ENCODE measurements around the gene C3orf62. TPM values are rescaled to one million over a fixed set of nuclear protein-coding genes. Genes with fewer than 3 reads are reported as not detected.

Gene C3orf62
- polyA plus RNA-seq, 2 donors = 4.2 to 6.6 TPM

DNA sequence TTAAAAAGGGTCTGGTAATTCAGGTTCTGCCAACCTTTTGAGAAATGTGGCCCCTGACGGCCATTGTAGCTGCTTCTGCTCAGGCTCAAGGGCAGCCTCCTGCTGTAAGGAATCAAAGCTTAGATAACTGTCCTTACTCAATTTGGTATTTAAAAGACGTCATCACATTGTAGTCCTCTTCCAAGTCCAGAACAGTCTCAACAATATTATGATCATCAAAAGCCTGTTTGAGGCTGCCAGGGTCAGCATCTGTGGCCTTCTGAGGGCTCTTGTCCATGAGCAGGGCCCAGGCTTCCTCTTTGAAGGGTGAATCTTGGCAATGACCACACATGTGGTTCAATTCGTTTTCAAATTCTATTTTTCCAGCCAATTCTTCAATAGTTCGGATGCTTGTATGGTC, 6.0 kb downstream of the C3orf62 start:
- H3K9me3 ChIP-seq (ENCODE audit: control insufficient read depth in 2 of 2, insufficient read depth in 1 of 2, low read depth in 1 of 2, low read length in 1 of 2) = no peaks in the 10 kb centered on the region
- peak overlapping the region in 1 of 2 donors; percentile 40 for H3K27ac ChIP-seq (ENCODE audit: low read depth in 2 of 2, low read length in 1 of 2)
- no peaks in the 10 kb centered on the region for H3K27me3 ChIP-seq (ENCODE audit: control insufficient read depth in 1 of 2, insufficient read depth in 2 of 2, low read length in 2 of 2)
- 70 to 74% methylated on average over 4 of the region's 4 CpGs for WGBS, 2 donors
- H3K4me1 ChIP-seq (ENCODE audit: control insufficient read depth in 2 of 2, insufficient read depth in 2 of 2, low read length in 1 of 2) = peaks cover 0 to under 1% of the 10 kb centered on the region in 2 donors
- no peak overlapping the region for H3K4me3 ChIP-seq (ENCODE audit: low read depth in 1 of 2, low read length in 2 of 2)
- H3K36me3 ChIP-seq (ENCODE audit: control insufficient read depth in 2 of 2, insufficient read depth in 2 of 2, low read length in 1 of 2) = peaks cover 0 to 4% of the 10 kb centered on the region in 2 donors

DNA sequence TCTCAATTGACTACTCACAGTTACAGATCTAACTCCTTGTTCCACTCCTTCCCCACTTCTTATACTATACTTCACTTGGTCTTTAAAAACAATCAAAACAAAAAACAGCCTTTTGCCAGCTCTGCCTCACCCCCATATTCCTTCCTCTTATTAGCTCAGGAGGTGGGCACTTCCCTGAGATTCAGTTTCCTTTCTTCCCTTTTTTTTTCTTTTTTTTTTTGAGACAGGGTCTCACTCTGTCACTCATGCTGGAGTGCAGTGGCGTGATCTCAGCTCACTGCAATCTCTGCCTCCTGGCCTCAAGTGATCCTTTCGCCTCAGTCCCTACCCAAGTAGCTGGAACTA, 6.9 kb downstream of the C3orf62 start:
- H3K36me3 ChIP-seq (ENCODE audit: control insufficient read depth in 2 of 2, insufficient read depth in 2 of 2, low read length in 1 of 2) = peaks cover 0 to 4% of the 10 kb centered on the region in 2 donors
- no peak overlapping the region for H3K27ac ChIP-seq (ENCODE audit: low read depth in 2 of 2, low read length in 1 of 2)
- peaks cover 0 to 5% of the 10 kb centered on the region in 2 donors for H3K4me1 ChIP-seq (ENCODE audit: control insufficient read depth in 2 of 2, insufficient read depth in 2 of 2, low read length in 1 of 2)
- WGBS, 2 donors = 94 to 96% methylated on average over 2 of the region's 2 CpGs
- no peaks in the 10 kb centered on the region for H3K27me3 ChIP-seq (ENCODE audit: control insufficient read depth in 1 of 2, insufficient read depth in 2 of 2, low read length in 2 of 2)
- no peaks in the 10 kb centered on the region for H3K9me3 ChIP-seq (ENCODE audit: control insufficient read depth in 2 of 2, insufficient read depth in 1 of 2, low read depth in 1 of 2, low read length in 1 of 2)
- H3K4me3 ChIP-seq (ENCODE audit: low read depth in 1 of 2, low read length in 2 of 2) = no peak overlapping the region

DNA sequence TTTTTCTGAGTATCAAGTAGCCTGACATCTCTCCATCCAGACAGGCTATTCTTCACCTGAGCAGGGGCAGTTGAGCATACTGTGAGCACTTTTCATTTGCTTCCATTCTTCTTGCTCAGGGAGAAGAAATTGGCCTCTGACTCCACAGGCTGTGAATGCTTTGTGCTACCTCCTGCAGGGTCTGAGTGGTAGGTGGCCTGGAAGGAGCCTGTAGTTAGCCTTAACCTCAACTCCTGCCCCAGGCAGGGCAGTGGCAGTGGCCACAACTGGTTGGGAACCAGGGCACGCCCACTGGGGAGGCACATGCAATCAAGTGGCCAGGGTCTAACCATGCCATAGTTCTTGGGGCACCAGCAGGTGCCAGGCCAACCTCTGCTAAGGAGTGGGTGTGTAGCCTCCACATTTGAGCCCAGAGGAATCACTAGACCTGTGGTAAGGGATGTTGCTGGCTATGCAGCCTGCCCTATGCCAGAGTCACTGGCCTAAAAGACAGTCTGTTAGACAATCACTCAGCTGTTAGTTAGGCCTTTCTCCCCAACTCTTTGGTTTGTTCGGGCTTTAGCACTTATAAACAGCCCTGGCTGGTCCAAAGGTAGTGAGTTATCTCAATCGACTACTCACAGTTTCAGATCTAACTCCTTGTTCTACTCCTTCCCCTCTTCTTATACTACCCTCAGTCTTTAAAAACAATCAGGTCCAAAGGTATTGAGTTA, 7.4 kb downstream of the C3orf62 start:
- WGBS, 2 donors = 89 to 93% methylated on average over 3 of the region's 3 CpGs
- no peak overlapping the region for H3K4me3 ChIP-seq (ENCODE audit: low read depth in 1 of 2, low read length in 2 of 2)
- no peaks in the 10 kb centered on the region for H3K9me3 ChIP-seq (ENCODE audit: control insufficient read depth in 2 of 2, insufficient read depth in 1 of 2, low read depth in 1 of 2, low read length in 1 of 2)
- no peak overlapping the region for H3K27ac ChIP-seq (ENCODE audit: low read depth in 2 of 2, low read length in 1 of 2)
- peaks cover 0 to 5% of the 10 kb centered on the region in 2 donors for H3K4me1 ChIP-seq (ENCODE audit: control insufficient read depth in 2 of 2, insufficient read depth in 2 of 2, low read length in 1 of 2)
- peaks cover 0 to 4% of the 10 kb centered on the region in 2 donors for H3K36me3 ChIP-seq (ENCODE audit: control insufficient read depth in 2 of 2, insufficient read depth in 2 of 2, low read length in 1 of 2)
- no peaks in the 10 kb centered on the region for H3K27me3 ChIP-seq (ENCODE audit: control insufficient read depth in 1 of 2, insufficient read depth in 2 of 2, low read length in 2 of 2)

DNA sequence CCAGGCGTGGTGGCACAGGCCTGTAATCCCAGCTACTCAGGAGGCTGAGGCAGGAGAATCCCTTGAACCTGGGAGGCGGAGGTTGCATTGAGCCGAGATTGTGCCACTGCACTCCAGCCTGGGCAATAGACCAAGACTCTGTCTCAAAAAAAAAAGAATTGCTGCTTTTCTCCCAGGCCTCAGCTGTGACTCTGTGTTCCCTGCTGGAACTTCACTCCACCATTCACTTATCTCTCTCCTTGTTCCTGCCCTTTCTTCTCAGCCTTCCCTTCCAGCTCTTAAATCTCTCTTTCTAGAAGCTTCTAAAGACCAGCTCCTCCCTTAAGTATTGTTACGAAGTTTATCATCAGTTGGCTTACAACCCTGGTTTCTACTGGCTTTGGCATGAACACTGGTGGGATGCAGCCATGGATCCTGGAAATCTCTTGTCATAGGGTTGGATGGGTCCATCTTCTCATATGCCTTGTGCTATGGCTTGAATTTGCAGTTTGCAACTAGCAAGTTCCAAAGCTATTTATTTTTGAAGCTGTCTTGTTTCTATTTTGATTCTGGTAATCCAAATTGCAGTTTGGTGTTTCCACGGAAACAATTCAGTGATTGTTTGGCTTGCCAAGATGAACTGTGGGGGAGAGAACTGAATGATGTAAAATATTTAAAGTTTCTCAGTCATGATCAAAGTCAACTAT, 10.5 kb downstream of the C3orf62 start:
- WGBS, 2 donors = 68 to 72% methylated on average over 5 of the region's 5 CpGs
- Histone ChIP-seq H3K36me3 (ENCODE audit: control insufficient read depth in 2 of 2, insufficient read depth in 2 of 2, low read length in 1 of 2) (no peaks in the 10 kb centered on the region), H3K27ac (ENCODE audit: low read depth in 2 of 2, low read length in 1 of 2) (peak overlapping the region in 1 of 2 donors; percentile 47)

DNA sequence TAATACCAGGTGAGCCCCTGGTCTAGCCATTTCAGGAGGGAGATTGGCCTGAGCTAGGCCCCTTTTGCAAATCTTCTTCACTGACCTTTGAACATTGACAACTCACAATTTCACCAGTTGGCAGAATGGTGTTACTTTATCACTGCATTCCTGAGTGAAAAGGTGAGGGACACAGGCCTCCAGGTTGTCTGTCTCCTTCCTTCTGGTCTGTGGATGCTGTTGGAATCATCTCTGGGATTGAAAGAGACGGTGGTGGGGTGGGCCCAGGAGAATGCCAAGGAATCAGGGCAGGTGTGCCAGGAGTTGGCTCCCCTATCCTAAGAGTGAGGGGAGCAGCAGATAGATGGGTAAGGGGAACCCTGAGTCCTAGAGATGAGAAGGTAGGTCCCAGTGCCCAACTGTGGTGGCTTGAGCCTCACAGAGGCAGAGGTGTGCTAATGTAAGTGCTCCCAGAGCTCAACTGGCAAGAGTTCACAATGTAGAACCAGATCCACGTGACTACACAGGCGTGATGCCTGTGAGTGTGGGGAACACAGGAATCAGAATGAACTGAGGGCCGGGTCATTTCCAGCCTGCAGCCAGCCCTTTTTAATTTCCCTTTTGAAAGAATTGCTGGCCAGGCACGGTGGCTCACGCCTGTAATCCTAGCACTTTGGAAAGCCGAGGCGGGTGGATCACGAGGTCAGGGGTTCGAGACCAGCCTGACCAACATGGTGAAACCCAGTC, 11.2 kb downstream of the C3orf62 start:
- Histone ChIP-seq H3K27ac (ENCODE audit: low read depth in 2 of 2, low read length in 1 of 2) (peak overlapping the region in 1 of 2 donors; percentile 20), H3K9me3 (ENCODE audit: control insufficient read depth in 2 of 2, insufficient read depth in 1 of 2, low read depth in 1 of 2, low read length in 1 of 2) (no peaks in the 10 kb centered on the region), H3K4me1 (ENCODE audit: control insufficient read depth in 2 of 2, insufficient read depth in 2 of 2, low read length in 1 of 2) (peaks cover 4 to 5% of the 10 kb centered on the region in 2 donors), H3K27me3 (ENCODE audit: control insufficient read depth in 1 of 2, insufficient read depth in 2 of 2, low read length in 2 of 2) (no peaks in the 10 kb centered on the region), H3K4me3 (ENCODE audit: low read depth in 1 of 2, low read length in 2 of 2) (no peak overlapping the region), H3K36me3 (ENCODE audit: control insufficient read depth in 2 of 2, insufficient read depth in 2 of 2, low read length in 1 of 2) (no peaks in the 10 kb centered on the region)
- WGBS, 2 donors = 76 to 80% methylated on average over 10 of the region's 10 CpGs

More for the DNA sequence above, 10.5 kb downstream of the C3orf62 start:
- no peak overlapping the region for H3K4me3 ChIP-seq (ENCODE audit: low read depth in 1 of 2, low read length in 2 of 2)
- H3K4me1 ChIP-seq (ENCODE audit: control insufficient read depth in 2 of 2, insufficient read depth in 2 of 2, low read length in 1 of 2) = peaks cover 2 to 5% of the 10 kb centered on the region in 2 donors
- H3K27me3 ChIP-seq (ENCODE audit: control insufficient read depth in 1 of 2, insufficient read depth in 2 of 2, low read length in 2 of 2) = no peaks in the 10 kb centered on the region
- no peaks in the 10 kb centered on the region for H3K9me3 ChIP-seq (ENCODE audit: control insufficient read depth in 2 of 2, insufficient read depth in 1 of 2, low read depth in 1 of 2, low read length in 1 of 2)

DNA sequence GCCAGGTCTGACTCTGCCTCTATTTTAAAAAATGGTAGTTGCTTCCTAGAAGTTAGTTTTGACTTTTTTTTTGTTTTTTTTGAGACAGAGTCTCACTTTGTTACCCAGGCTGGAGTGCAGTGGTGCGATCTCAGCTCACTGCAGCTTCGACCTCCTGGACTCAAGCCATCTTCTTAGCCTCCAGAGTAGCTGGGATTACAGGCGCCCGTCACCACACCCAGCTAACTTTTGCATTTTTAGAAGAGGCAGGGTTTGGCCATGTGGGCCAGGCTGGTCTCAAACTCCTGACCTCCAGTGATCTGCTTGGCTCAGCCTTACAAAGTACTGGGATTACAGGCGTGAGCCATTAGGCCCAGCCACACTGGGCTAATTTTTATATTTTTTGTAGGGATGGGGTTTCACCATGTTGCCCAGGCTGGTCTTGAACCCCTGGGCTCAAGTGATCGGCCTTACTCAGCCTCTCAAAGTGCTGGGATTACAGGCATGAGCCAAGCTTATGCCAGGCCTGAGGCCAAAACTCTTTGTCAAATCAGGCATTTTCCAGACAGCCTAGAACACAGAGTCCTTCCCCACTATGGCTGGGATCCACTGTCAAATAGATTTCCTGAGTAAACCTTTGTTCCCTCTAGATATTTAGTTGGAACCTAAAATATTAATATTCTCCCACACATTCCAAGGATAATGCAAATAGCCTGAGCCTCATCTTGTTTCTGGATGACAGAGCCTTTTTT, 13.7 kb downstream of the C3orf62 start:
- Histone ChIP-seq H3K27ac (ENCODE audit: low read depth in 2 of 2, low read length in 1 of 2) (no peak overlapping the region), H3K4me1 (ENCODE audit: control insufficient read depth in 2 of 2, insufficient read depth in 2 of 2, low read length in 1 of 2) (peaks cover 4 to 5% of the 10 kb centered on the region in 2 donors), H3K27me3 (ENCODE audit: control insufficient read depth in 1 of 2, insufficient read depth in 2 of 2, low read length in 2 of 2) (no peaks in the 10 kb centered on the region), H3K4me3 (ENCODE audit: low read depth in 1 of 2, low read length in 2 of 2) (no peak overlapping the region), H3K9me3 (ENCODE audit: control insufficient read depth in 2 of 2, insufficient read depth in 1 of 2, low read depth in 1 of 2, low read length in 1 of 2) (no peaks in the 10 kb centered on the region), H3K36me3 (ENCODE audit: control insufficient read depth in 2 of 2, insufficient read depth in 2 of 2, low read length in 1 of 2) (no peaks in the 10 kb centered on the region)
- WGBS, 2 donors = 76 to 77% methylated on average over 6 of the region's 6 CpGs

DNA sequence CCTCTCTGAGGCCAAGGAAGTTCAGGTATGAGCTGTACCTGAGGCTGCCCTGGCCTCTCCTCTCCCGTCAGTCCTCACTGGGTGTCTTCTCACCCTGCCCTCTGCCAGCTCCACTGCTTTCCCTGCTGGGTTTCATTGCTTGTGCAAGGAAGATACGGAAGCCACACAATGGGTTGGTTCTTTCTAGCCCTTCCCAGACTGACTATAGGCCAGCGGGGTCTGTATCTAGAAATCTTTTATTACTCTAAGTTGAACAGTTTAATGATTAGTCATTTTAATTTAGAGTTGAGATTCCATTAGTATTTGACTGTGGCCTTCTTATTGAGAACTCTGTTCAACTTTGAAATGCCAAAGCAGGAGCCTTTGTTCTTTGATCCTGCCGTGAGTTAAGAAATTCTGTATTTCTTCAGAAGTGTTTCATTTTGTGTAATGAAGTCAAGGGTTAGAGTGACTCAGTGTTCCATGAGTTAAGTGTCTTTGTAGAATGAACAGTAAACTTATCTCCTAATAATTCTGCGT, 16.2 kb downstream of the C3orf62 start:
- 67 to 75% methylated on average over 5 of the region's 5 CpGs for WGBS, 2 donors
- no peak overlapping the region for H3K4me3 ChIP-seq (ENCODE audit: low read depth in 1 of 2, low read length in 2 of 2)
- H3K36me3 ChIP-seq (ENCODE audit: control insufficient read depth in 2 of 2, insufficient read depth in 2 of 2, low read length in 1 of 2) = no peaks in the 10 kb centered on the region
- H3K9me3 ChIP-seq (ENCODE audit: control insufficient read depth in 2 of 2, insufficient read depth in 1 of 2, low read depth in 1 of 2, low read length in 1 of 2) = no peaks in the 10 kb centered on the region
- H3K27ac ChIP-seq (ENCODE audit: low read depth in 2 of 2, low read length in 1 of 2) = peak overlapping the region in 1 of 2 donors; percentile 3
- H3K4me1 ChIP-seq (ENCODE audit: control insufficient read depth in 2 of 2, insufficient read depth in 2 of 2, low read length in 1 of 2) = peaks cover 2 to 4% of the 10 kb centered on the region in 2 donors
- H3K27me3 ChIP-seq (ENCODE audit: control insufficient read depth in 1 of 2, insufficient read depth in 2 of 2, low read length in 2 of 2) = no peaks in the 10 kb centered on the region

DNA sequence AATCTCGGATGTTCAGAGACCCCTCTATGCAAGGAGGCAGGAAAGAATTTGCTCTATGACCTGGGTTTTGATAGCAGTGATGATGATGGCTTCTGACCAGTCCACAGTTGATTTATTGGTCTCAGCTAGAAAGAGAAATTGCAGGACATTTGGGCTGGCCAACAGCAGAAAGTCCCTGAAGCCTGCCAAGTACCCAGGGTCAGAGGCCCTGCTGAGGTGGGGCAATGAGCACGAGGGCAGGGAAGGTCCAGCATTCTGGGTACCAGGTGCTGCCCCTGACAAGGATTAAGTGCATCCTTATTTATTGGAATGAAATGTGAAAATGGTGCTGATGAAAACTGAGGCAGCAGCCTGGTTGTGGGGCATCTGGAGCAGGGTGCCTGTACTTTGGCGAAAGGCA, 19.8 kb downstream of the C3orf62 start:
- no peaks in the 10 kb centered on the region for H3K9me3 ChIP-seq (ENCODE audit: control insufficient read depth in 2 of 2, insufficient read depth in 1 of 2, low read depth in 1 of 2, low read length in 1 of 2)
- H3K4me1 ChIP-seq (ENCODE audit: control insufficient read depth in 2 of 2, insufficient read depth in 2 of 2, low read length in 1 of 2) = peaks cover 0 to 4% of the 10 kb centered on the region in 2 donors
- H3K4me3 ChIP-seq (ENCODE audit: low read depth in 1 of 2, low read length in 2 of 2) = no peak overlapping the region
- H3K27me3 ChIP-seq (ENCODE audit: control insufficient read depth in 1 of 2, insufficient read depth in 2 of 2, low read length in 2 of 2) = no peaks in the 10 kb centered on the region
- H3K27ac ChIP-seq (ENCODE audit: low read depth in 2 of 2, low read length in 1 of 2) = peak overlapping the region in 1 of 2 donors; percentile 16
- WGBS, 2 donors = 76% methylated on average over 3 of the region's 3 CpGs
- H3K36me3 ChIP-seq (ENCODE audit: control insufficient read depth in 2 of 2, insufficient read depth in 2 of 2, low read length in 1 of 2) = no peaks in the 10 kb centered on the region

Measured in esophagus (tissue), 2 donors.